K562 (cell line): Measurements from ENCODE around the gene PMEPA1. TPM values are rescaled to one million over a fixed set of nuclear protein-coding genes. Genes with fewer than 3 reads are reported as not detected.

Source experiments
- ATAC-seq: fragments of 200-7000 bp; cut with Tn5 transposase; 3 replicates; pipeline ENCODE4 v1.9.1; 2020; ENCODE audit warnings: moderate library complexity
- BruUV-seq: library from RNA; stranded (reverse); fragments of 400-500 nt; replicated peaks from 2 replicates; lab custom pipeline; 2021; lab: Mats Ljungman, UMichigan
- CTCF ChIA-PET: fragments of 300-600 bp; formaldehyde crosslinking; extraction: SDS; loops from one replicate; lab custom pipeline; 2021; ENCODE audit warnings: low intra/inter-chr PET ratio; lab: Yijun Ruan, JAX
- POLR2A ChIA-PET: fragments of 300-600, 350-650 bp; sonication (Branson Sonifier 250); formaldehyde crosslinking; extraction: SDS; loops from one replicate; lab custom pipeline; 2021; ENCODE audit warnings: antibody characterized with exemption, inconsistent platforms; lab: Yijun Ruan, JAX
- DNase-seq, 4 experiments: peaks; one replicate each; pipeline versions ENCODE4 v3.0.0 to v3.0.0-alpha.2; 2011 to 2018; ENCODE audit warnings: low spot score in 3 of 4, mixed read lengths in 3 of 4; ENCODE audit errors: extremely low read depth in 1 of 4
- FAIRE-seq: peaks from 2 replicates; lab custom pipeline; 2011; peaks lifted over from hg19 to GRCh38; lab: Jason Lieb, UNC
- H2AFZ ChIP-seq: 2 replicates; pipeline ENCODE4 v1.6.0; 2011; ENCODE audit warnings: low read depth, low read length, control low read depth, inconsistent platforms
- H3K27ac ChIP-seq: fragments of 200-600 bp; 3 replicates; pipeline ENCODE4 v1.8.0; 2011; ENCODE audit warnings: low read depth, mild to moderate bottlenecking, control low read depth, inconsistent platforms, low read length, moderate library complexity, mixed read lengths; ENCODE audit errors: extremely low read depth
- H3K27me3 ChIP-seq, 2 experiments: fragments of 300-600 bp in 1 of 2; 2 replicates in 1 of 2; 3 replicates in 1 of 2; pipeline versions ENCODE4 v1.6.0 to v1.8.0; 2011; ENCODE audit warnings: inconsistent platforms in 2 of 2, low read length in 2 of 2, mild to moderate bottlenecking in 1 of 2, mixed read lengths in 1 of 2, moderate library complexity in 1 of 2; ENCODE audit not compliant: control insufficient read depth in 2 of 2, insufficient read depth in 2 of 2
- H3K36me3 ChIP-seq: fragments of 300-600 bp; 3 replicates; pipeline ENCODE4 v1.8.0; 2011; ENCODE audit warnings: mild to moderate bottlenecking, low read length, inconsistent platforms; ENCODE audit not compliant: control insufficient read depth, insufficient read depth
- H3K4me1 ChIP-seq, 2 experiments: fragments of 200-600 bp in 1 of 2; replicated peaks in 1 of 2; 2 replicates in 1 of 2; 3 replicates in 1 of 2; pipeline versions ENCODE4 v1.5.1 to v1.8.0; 2011; ENCODE audit warnings: inconsistent platforms in 2 of 2, low read length in 2 of 2, mild to moderate bottlenecking in 1 of 2, mixed read lengths in 1 of 2, moderate library complexity in 1 of 2; ENCODE audit not compliant: control insufficient read depth in 2 of 2, insufficient read depth in 2 of 2
- H3K4me2 ChIP-seq: 2 replicates; pipeline ENCODE4 v1.6.1; 2011; ENCODE audit warnings: low read length, control low read depth, inconsistent platforms, mixed read lengths; ENCODE audit not compliant: insufficient read depth
- H3K4me3 ChIP-seq: fragments of 200-600 bp; sonication (generic), shearing (Covaris generic); 2 replicates; pipeline ENCODE4 v1.5.1; 2016; ENCODE audit warnings: control low read depth, inconsistent platforms
- H3K79me2 ChIP-seq: fragments of 200-600 bp; 3 replicates; pipeline ENCODE4 v1.8.0; 2011; ENCODE audit warnings: low read length, inconsistent platforms; ENCODE audit not compliant: control insufficient read depth, insufficient read depth
- H3K9ac ChIP-seq, 2 experiments: 2 replicates each; pipeline versions ENCODE4 v1.6.0 to v1.6.1; 2011; ENCODE audit warnings: low read depth in 2 of 2, low read length in 2 of 2, control low read depth in 1 of 2, inconsistent platforms in 1 of 2, mild to moderate bottlenecking in 1 of 2, mixed read lengths in 1 of 2; ENCODE audit not compliant: insufficient read depth in 1 of 2
- H3K9me1 ChIP-seq: one replicate; pipeline ENCODE4 v1.6.0; 2011; ENCODE audit warnings: inconsistent platforms, mild to moderate bottlenecking, low read length, moderate library complexity; ENCODE audit not compliant: control insufficient read depth, insufficient read depth
- H3K9me3 ChIP-seq: replicated peaks from 2 replicates; pipeline ENCODE4 v1.5.1; 2011; ENCODE audit warnings: low read depth, low read length, inconsistent platforms; ENCODE audit not compliant: control insufficient read depth, insufficient read depth
- H4K20me1 ChIP-seq: replicated peaks from 2 replicates; pipeline ENCODE4 v1.6.1; 2011; ENCODE audit warnings: low read length, inconsistent platforms, mixed read lengths; ENCODE audit not compliant: control insufficient read depth, insufficient read depth
- CREM ChIP-seq: IDR thresholded peaks from 2 replicates; pipeline ENCODE4 v1.6.1; 2014; ENCODE audit warnings: antibody characterized with exemption, low read depth
- FOXP1 ChIP-seq: sonication (generic); formaldehyde crosslinking; IDR thresholded peaks from 2 replicates; pipeline ENCODE4 v1.8.0; 2022; ENCODE audit warnings: mild to moderate bottlenecking, missing genetic modification reagents
- RBM39 ChIP-seq: fragments of 200-400 bp; formaldehyde crosslinking; optimal IDR thresholded peaks from 2 replicates; pipeline ENCODE3; 2018; ENCODE audit warnings: low read depth, low read length
- RNF219 ChIP-seq: fragments of 250-450 bp; sonication (Bioruptor Pico); IDR thresholded peaks from 2 replicates; pipeline ENCODE4 v1.5.0; 2022; ENCODE audit warnings: mild to moderate bottlenecking
- SLC30A9 ChIP-seq: fragments of 250-450 bp; sonication (Bioruptor Pico); IDR thresholded peaks from 2 replicates; pipeline ENCODE4 v1.8.0; 2022; ENCODE audit warnings: mild to moderate bottlenecking, moderate library complexity
- ZNF274 ChIP-seq: IDR thresholded peaks from 2 replicates; pipeline ENCODE4 v1.6.1; 2011; ENCODE audit warnings: low read depth, mild to moderate bottlenecking, low read length, moderate library complexity, borderline replicate concordance
- ZNF561 ChIP-seq: fragments of 450-650 bp; formaldehyde crosslinking; conservative IDR thresholded peaks from 2 replicates; pipeline ENCODE4 v1.4.0; 2020; ENCODE audit warnings: mild to moderate bottlenecking, moderate library complexity
- WGBS: fragments of 100-300 bp; shearing (Covaris generic); methylation state at CpG from one replicate; pipeline ENCODE4 v1.1.6; 2016; ENCODE audit warnings: low coverage, mixed read lengths; ENCODE audit not compliant: insufficient coverage; ENCODE audit errors: missing lambda C conversion rate; 5-methylcytosine and 5-hydroxymethylcytosine counted together
- in situ Hi-C: fragments of 300-500 bp; cut with MboI; formaldehyde crosslinking; loops from 4 replicates; pipeline ENCODE4 v1.15.0; 2018; ENCODE audit warnings: inconsistent platforms, mixed read lengths
- intact Hi-C: fragments of 100-400 bp; cut with micrococcal nuclease; formaldehyde crosslinking; loops from 2 replicates; pipeline ENCODE4 v1.14.2; 2022
- polyA plus RNA-seq, 8 experiments: library from polyadenylated mRNA; depleted of rRNA in 4 of 8; stranded (reverse) in 5 of 8; unstranded in 3 of 8; fragments of >200 nt; fragmentation: Nextera tagmentation in 2 of 8; fragmentation: Illumina TruSeq in 1 of 8; extraction: Ambion mirVana in 2 of 8; extraction: Trizol in 1 of 8; gene quantifications; 2 replicates each; pipeline versions ENCODE4 v1.2.1 to v1.2.3, GENCODE V29; 2011 to 2014; ENCODE audit warnings: inconsistent platforms in 1 of 8, missing spikeins in 1 of 8
- total RNA-seq, 7 experiments: library from RNA; depleted of rRNA in 6 of 7; stranded (reverse); fragments of >200 nt in 6 of 7; fragmentation: Illumina TruSeq in 2 of 7; extraction: Trizol in 2 of 7; gene quantifications; 2 replicates each; pipeline versions ENCODE4 v1.2.1 to v1.2.3, GENCODE V29; 2011 to 2021; ENCODE audit warnings: low replicate concordance in 1 of 7

Gene PMEPA1
- total and polyA plus RNA-seq, 9 of the 15 experiments (the other 6 are each of a cell fraction or from before 2014, with no cell fraction given): 0.16 TPM; not detected in 8

GRCh38 chr20:57688864-57689263 is 21.0 kb downstream of the PMEPA1 start (continued):
- TF ChIP-seq SLC30A9 (CRISPR knock-in tag) (no peak), RNF219 (CRISPR knock-in tag) (no peak), RBM39 (no peak), CREM (no peak), FOXP1 (CRISPR knock-in tag) (no peak), ZNF561 (CRISPR knock-in tag) (no peak)
- TF ChIP-seq, all 486 proteins: peak for 0

DNA sequence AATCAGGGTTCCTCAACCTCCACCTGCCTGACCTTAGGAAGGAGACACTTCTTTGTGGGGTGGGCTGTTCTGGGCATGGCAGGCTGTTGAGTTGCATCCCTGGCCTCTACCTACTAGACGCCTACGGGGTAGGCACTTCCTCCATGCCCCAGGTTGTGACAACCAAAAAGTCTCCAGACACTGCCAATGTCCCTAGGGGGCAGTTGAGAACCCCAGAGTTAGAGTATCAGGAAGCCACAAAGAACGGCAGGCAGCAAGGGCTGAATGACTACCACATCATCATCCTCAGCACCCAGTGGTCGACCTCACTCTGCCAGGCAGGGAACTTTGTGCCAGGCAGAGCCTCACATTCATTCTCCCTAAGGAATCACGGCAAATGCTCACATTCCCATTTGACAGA is 21.5 kb downstream of the PMEPA1 start:
- Histone ChIP-seq H4K20me1 (peaks cover 21% of the 10 kb centered on the region), H3K79me2 (no peaks in the 10 kb centered on the region), H3K4me2 (no peak overlapping the region), H3K27me3 (peaks cover 66 to 98% of the 10 kb centered on the region in 2 experiments; a peak in 4 of 5 replicates), H3K4me1 (no peaks in the 10 kb centered on the region; a peak in 1 of 5 replicates), H3K9me1 (peaks cover 3% of the 10 kb centered on the region), H3K4me3 (no peak overlapping the region), H3K27ac (no peak overlapping the region), H3K9me3 (no peaks in the 10 kb centered on the region), H3K36me3 (no peaks in the 10 kb centered on the region), H3K9ac (no peak overlapping the region), H2AFZ (no peak overlapping the region)
- ATAC-seq (no peak), FAIRE-seq (no peak), DNase-seq (no peak)
- 0% methylated on average over 5 of the region's 5 CpGs for WGBS
- CTCF ChIA-PET: no interaction called here
- no TSS peak for BruUV-seq
- in situ Hi-C loops: no loop called here
- POLR2A ChIA-PET: interaction anchor here (0.6 kb wide), 1 partner anchor 88 kb away, joined by 4 read pairs; no protein-coding TSS in a partner anchor
- intact Hi-C loops: no loop called here
- no peak for TF ChIP-seq ZNF274
- TF ChIP-seq, all 486 proteins: peak for 0
